A549 (cell line): ENCODE measurements around the gene SLC49A3. TPM values are rescaled to one million over a fixed set of nuclear protein-coding genes. Genes with fewer than 3 reads are reported as not detected.

Experiments used
- ATAC-seq, 2 experiments: fragments of 200-7000 bp in 1 of 2; fragments of >200 bp in 1 of 2; cut with Nextera tagmentation in 1 of 2; cut with Tn5 transposase in 1 of 2; 3 replicates each; pipeline versions ENCODE4 v1.8.0 to v1.9.1; 2018 to 2020; ENCODE audit warnings: mild to moderate bottlenecking in 1 of 2, moderate library complexity in 1 of 2
- CTCF ChIA-PET: fragments of 300-600 bp; sonication (Branson Sonifier 250); formaldehyde crosslinking; extraction: SDS; loops from one replicate; lab custom pipeline; 2021; ENCODE audit warnings: antibody characterized with exemption, inconsistent platforms; lab: Yijun Ruan, JAX
- POLR2A ChIA-PET: fragments of 350-600 bp; formaldehyde crosslinking; extraction: SDS; loops from one replicate; lab custom pipeline; 2021; ENCODE audit warnings: antibody characterized with exemption, inconsistent platforms; lab: Yijun Ruan, JAX
- DNase-seq, 2 experiments: peaks; one replicate each; pipeline versions ENCODE4 v3.0.0 to v3.0.0-alpha.2; 2011 to 2016; ENCODE audit warnings: low read depth in 1 of 2, low spot score in 1 of 2
- FAIRE-seq: peaks from 2 replicates; lab custom pipeline; 2011; peaks lifted over from hg19 to GRCh38; lab: Jason Lieb, UNC
- H3K27ac ChIP-seq, 2 experiments: fragments of >200 bp; sonication (Bioruptor Twin); formaldehyde crosslinking; 3 replicates each; pipeline ENCODE4 v1.5.1; 2016 to 2017
- H3K4me1 ChIP-seq: fragments of >200 bp; sonication (Bioruptor Twin); formaldehyde crosslinking; 3 replicates; pipeline ENCODE4 v1.6.1; 2016
- H3K4me2 ChIP-seq: fragments of >200 bp; sonication (Bioruptor Twin); formaldehyde crosslinking; 3 replicates; pipeline ENCODE4 v1.6.1; 2016
- H3K4me3 ChIP-seq: fragments of >200 bp; sonication (Bioruptor Twin); formaldehyde crosslinking; 3 replicates; pipeline ENCODE4 v1.5.1; 2016
- H3K9me3 ChIP-seq: fragments of >200 bp; sonication (Bioruptor Twin); formaldehyde crosslinking; 3 replicates; pipeline ENCODE4 v1.6.1; 2016
- CBX8 ChIP-seq: fragments of 200-600 bp; sonication (generic); IDR thresholded peaks from 2 replicates; pipeline ENCODE4 v1.6.1; 2016
- CHD2 ChIP-seq: fragments of 150-350 bp; IDR thresholded peaks from 2 replicates; pipeline ENCODE4 v1.6.1; 2014; ENCODE audit warnings: low read length; ENCODE audit not compliant: partially characterized antibody
- CHD4 ChIP-seq: fragments of 200-600 bp; sonication (generic); IDR thresholded peaks from 2 replicates; pipeline ENCODE4 v1.6.1; 2016; ENCODE audit warnings: antibody characterized with exemption, mild to moderate bottlenecking, borderline replicate concordance
- EHMT2 ChIP-seq: fragments of 200-600 bp; sonication (generic); IDR thresholded peaks from 2 replicates; pipeline ENCODE4 v1.6.1; 2016; ENCODE audit warnings: antibody characterized with exemption, low read depth, mild to moderate bottlenecking, moderate library complexity
- ESRRA ChIP-seq: fragments of 150-350 bp; IDR thresholded peaks from 2 replicates; pipeline ENCODE4 v1.6.1; 2014; ENCODE audit warnings: mild to moderate bottlenecking, low read length, borderline replicate concordance
- FOSB ChIP-seq: fragments of 250-450 bp; sonication (Bioruptor Pico); IDR thresholded peaks from 2 replicates; pipeline ENCODE4 v1.5.0; 2020; ENCODE audit warnings: mild to moderate bottlenecking, moderate library complexity
- FOSL2 ChIP-seq, 2 experiments: fragments of 450-650 bp in 1 of 2; fragments of >200 bp in 1 of 2; sonication (Bioruptor Twin) in 1 of 2; formaldehyde crosslinking; IDR thresholded peaks; 2 replicates each; pipeline versions ENCODE4 v1.5.0 to v1.6.1; 2016 to 2020; ENCODE audit warnings: mild to moderate bottlenecking in 1 of 2, moderate library complexity in 1 of 2
- FOXS1 ChIP-seq: fragments of 250-450 bp; sonication (Bioruptor Pico); IDR thresholded peaks from 2 replicates; pipeline ENCODE4 v1.5.0; 2020; ENCODE audit warnings: mild to moderate bottlenecking, moderate library complexity
- HDAC2 ChIP-seq: fragments of 200-600 bp; sonication (generic); IDR thresholded peaks from 2 replicates; pipeline ENCODE4 v1.6.1; 2016
- HOXB5 ChIP-seq: fragments of 250-450 bp; sonication (Bioruptor Pico); IDR thresholded peaks from 2 replicates; pipeline ENCODE4 v1.5.0; 2020; ENCODE audit warnings: mild to moderate bottlenecking, moderate library complexity
- JUN ChIP-seq, 2 experiments: fragments of >200 bp; sonication (Bioruptor Twin); formaldehyde crosslinking; IDR thresholded peaks; 2 replicates in 1 of 2; 3 replicates in 1 of 2; pipeline ENCODE4 v1.6.1; 2016 to 2017
- KDM1A ChIP-seq: fragments of 200-600 bp; sonication (generic); IDR thresholded peaks from 2 replicates; pipeline ENCODE4 v1.6.1; 2016; ENCODE audit warnings: low read depth, mild to moderate bottlenecking
- NPAS2 ChIP-seq: fragments of 250-450 bp; sonication (Bioruptor Pico); IDR thresholded peaks from 2 replicates; pipeline ENCODE4 v1.8.0; 2022; ENCODE audit warnings: mild to moderate bottlenecking, moderate library complexity, borderline replicate concordance
- PHF8 ChIP-seq: fragments of 200-600 bp; sonication (generic); IDR thresholded peaks from 2 replicates; pipeline ENCODE4 v1.6.1; 2016; ENCODE audit warnings: low read depth, mild to moderate bottlenecking, antibody characterized with exemption, moderate library complexity, borderline replicate concordance
- POLR2A ChIP-seq: IDR thresholded peaks from 2 replicates; pipeline ENCODE4 v1.6.1; 2012; ENCODE audit warnings: mild to moderate bottlenecking, low read length
- RAD21 ChIP-seq, 2 experiments: fragments of >200 bp in 1 of 2; sonication (Bioruptor Twin) in 1 of 2; formaldehyde crosslinking in 1 of 2; IDR thresholded peaks in 1 of 2; conservative IDR thresholded peaks in 1 of 2; 2 replicates in 1 of 2; 3 replicates in 1 of 2; pipeline ENCODE4 v1.6.1; 2012 to 2018; ENCODE audit warnings: inconsistent platforms in 1 of 2
- ZC3H11A ChIP-seq: fragments of 450-650 bp; IDR thresholded peaks from 2 replicates; pipeline ENCODE4 v1.6.1; 2014; ENCODE audit warnings: antibody characterized with exemption, mild to moderate bottlenecking
- WGBS: methylation state at CpG from one replicate; pipeline ENCODE4 v1.1.6; 2017; ENCODE audit errors: missing lambda C conversion rate; 5-methylcytosine and 5-hydroxymethylcytosine counted together
- polyA plus RNA-seq, 4 experiments: library from polyadenylated mRNA; depleted of rRNA in 3 of 4; stranded (reverse); fragments of >200 nt; fragmentation: RNase III in 1 of 4; extraction: RNeasy Plus Mini Kit Qiagen cat#74134 plus additional on column Dnase treatment in 1 of 4; gene quantifications; 2 replicates in 3 of 4; 3 replicates in 1 of 4; pipeline ENCODE4 v1.2.3, GENCODE V29; 2011 to 2017
- TF ChIP-seq, protein P1 (sequence below): fragments of >200 bp; sonication (Bioruptor Twin); formaldehyde crosslinking; IDR thresholded peaks from 3 replicates; pipeline ENCODE4 v1.5.1; 2016
- TF ChIP-seq, protein P2 (sequence below): fragments of 250-450 bp; sonication (Bioruptor Pico); IDR thresholded peaks from 2 replicates; pipeline ENCODE4 v1.5.0; 2021; ENCODE audit warnings: mild to moderate bottlenecking, moderate library complexity, borderline replicate concordance
- TF ChIP-seq, protein P3 (sequence below): fragments of 200-600 bp; sonication (generic); IDR thresholded peaks from 2 replicates; pipeline ENCODE4 v1.6.1; 2016; ENCODE audit warnings: antibody characterized with exemption, mild to moderate bottlenecking, moderate library complexity

SLC49A3 gene
- polyA plus RNA-seq, 2 of the 4 experiments (the other 2 are of a cell fraction): 0.05 to 0.12 TPM

DNA sequence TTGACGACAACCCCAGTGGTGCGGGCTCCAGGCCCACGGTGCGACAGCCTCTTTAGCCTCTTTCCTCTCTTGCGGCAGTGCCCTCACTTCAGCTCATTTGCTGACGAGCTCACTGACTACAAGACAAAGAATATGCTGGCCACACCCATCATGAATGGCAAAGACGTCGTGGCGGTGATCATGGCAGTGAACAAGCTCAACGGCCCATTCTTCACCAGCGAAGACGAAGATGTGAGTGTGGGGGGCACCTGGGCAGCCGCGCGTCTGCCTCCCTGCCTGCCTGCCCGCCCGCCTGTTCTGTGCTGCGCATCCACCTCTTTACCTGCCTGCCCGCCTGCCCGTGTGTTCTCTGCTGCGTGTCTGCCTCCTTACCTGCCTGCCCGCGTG lies 54.4 kb downstream of the SLC49A3 start:
- no peak overlapping the region for H3K4me3 ChIP-seq
- H3K27ac ChIP-seq: no peak overlapping the region
- ATAC-seq (no peak), DNase-seq (no peak), FAIRE-seq (no peak)
- ChIA-PET CTCF (no interaction called here), POLR2A (no interaction called here)
- H3K4me2 ChIP-seq: no peak overlapping the region
- 55% methylated on average over 5 of the region's 23 CpGs for WGBS
- no peaks in the 10 kb centered on the region for H3K9me3 ChIP-seq
- TF ChIP-seq HDAC2 (no peak), CBX8 (no peak), FOXS1 (CRISPR knock-in tag) (no peak), FOSB (CRISPR knock-in tag) (no peak)
- TF ChIP-seq, protein P1, sequence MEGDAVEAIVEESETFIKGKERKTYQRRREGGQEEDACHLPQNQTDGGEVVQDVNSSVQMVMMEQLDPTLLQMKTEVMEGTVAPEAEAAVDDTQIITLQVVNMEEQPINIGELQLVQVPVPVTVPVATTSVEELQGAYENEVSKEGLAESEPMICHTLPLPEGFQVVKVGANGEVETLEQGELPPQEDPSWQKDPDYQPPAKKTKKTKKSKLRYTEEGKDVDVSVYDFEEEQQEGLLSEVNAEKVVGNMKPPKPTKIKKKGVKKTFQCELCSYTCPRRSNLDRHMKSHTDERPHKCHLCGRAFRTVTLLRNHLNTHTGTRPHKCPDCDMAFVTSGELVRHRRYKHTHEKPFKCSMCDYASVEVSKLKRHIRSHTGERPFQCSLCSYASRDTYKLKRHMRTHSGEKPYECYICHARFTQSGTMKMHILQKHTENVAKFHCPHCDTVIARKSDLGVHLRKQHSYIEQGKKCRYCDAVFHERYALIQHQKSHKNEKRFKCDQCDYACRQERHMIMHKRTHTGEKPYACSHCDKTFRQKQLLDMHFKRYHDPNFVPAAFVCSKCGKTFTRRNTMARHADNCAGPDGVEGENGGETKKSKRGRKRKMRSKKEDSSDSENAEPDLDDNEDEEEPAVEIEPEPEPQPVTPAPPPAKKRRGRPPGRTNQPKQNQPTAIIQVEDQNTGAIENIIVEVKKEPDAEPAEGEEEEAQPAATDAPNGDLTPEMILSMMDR: no peak
- no peaks in the 10 kb centered on the region for H3K4me1 ChIP-seq

GRCh38 chr4:633976-634598 lies 54.9 kb downstream of the SLC49A3 start:
- ChIA-PET CTCF (no interaction called here), POLR2A (no interaction called here)
- TF ChIP-seq ZC3H11A (no peak), HOXB5 (no peak), CHD2 (no peak), CHD4 (no peak)
- H3K4me2 ChIP-seq: no peak overlapping the region
- H3K4me3 ChIP-seq: no peak overlapping the region
- H3K9me3 ChIP-seq: no peaks in the 10 kb centered on the region
- H3K4me1 ChIP-seq: no peaks in the 10 kb centered on the region
- WGBS: 33% methylated on average over 3 of the region's 15 CpGs
- ATAC-seq: no peak; a peak in 1 of 6 replicates
- no peak for DNase-seq
- FAIRE-seq: no peak
- H3K27ac ChIP-seq: no peak overlapping the region

- H3K9me3 ChIP-seq: no peaks in the 10 kb centered on the region
- CTCF ChIA-PET: no interaction called here
- H3K4me2 ChIP-seq: no peak overlapping the region
- ATAC-seq: no peak
- no peak for FAIRE-seq
- H3K4me3 ChIP-seq: no peak overlapping the region
- TF ChIP-seq FOSL2 (IDR thresholded peaks at IDR 0.05) (no peak), FOSL2 (CRISPR knock-in tag; IDR thresholded peaks at IDR 0.05) (no peak), POLR2A (no peak), JUN (IDR thresholded peaks at IDR 0.05) (no peak)
- TF ChIP-seq, protein P2, sequence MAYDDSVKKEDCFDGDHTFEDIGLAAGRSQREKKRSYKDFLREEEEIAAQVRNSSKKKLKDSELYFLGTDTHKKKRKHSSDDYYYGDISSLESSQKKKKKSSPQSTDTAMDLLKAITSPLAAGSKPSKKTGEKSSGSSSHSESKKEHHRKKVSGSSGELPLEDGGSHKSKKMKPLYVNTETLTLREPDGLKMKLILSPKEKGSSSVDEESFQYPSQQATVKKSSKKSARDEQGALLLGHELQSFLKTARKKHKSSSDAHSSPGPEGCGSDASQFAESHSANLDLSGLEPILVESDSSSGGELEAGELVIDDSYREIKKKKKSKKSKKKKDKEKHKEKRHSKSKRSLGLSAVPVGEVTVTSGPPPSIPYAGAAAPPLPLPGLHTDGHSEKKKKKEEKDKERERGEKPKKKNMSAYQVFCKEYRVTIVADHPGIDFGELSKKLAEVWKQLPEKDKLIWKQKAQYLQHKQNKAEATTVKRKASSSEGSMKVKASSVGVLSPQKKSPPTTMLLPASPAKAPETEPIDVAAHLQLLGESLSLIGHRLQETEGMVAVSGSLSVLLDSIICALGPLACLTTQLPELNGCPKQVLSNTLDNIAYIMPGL (CRISPR knock-in tag): no peak
- TF ChIP-seq, protein P1: no peak
- TF ChIP-seq, all 56 proteins: peak for 0
- Histone ChIP-seq H3K27ac (no peak overlapping the region), H3K4me1 (no peaks in the 10 kb centered on the region)
- 19% methylated on average over 4 of the region's 9 CpGs for WGBS
- no peak for DNase-seq
- POLR2A ChIA-PET: no interaction called here
Observed at GRCh38 chr4:633406-633805, 55.5 kb downstream of the SLC49A3 start.

GRCh38 chr4:632926-633325 lies 56.0 kb downstream of the SLC49A3 start:
- DNase-seq (no peak), FAIRE-seq (no peak), ATAC-seq (no peak)
- CTCF ChIA-PET: no interaction called here
- Histone ChIP-seq H3K9me3 (no peaks in the 10 kb centered on the region), H3K4me1 (no peaks in the 10 kb centered on the region), H3K4me2 (no peak overlapping the region), H3K4me3 (no peak overlapping the region), H3K27ac (no peak overlapping the region)
- 10% methylated on average over 4 of the region's 6 CpGs for WGBS
- POLR2A ChIA-PET: no interaction called here
- TF ChIP-seq PHF8 (no peak), ESRRA (no peak), FOXS1 (CRISPR knock-in tag) (no peak), EHMT2 (no peak), KDM1A (no peak), RAD21 (conservative IDR thresholded peaks at IDR 0.05 in 1 of 2, IDR thresholded peaks at IDR 0.05 in 1 of 2) (no peak), FOSB (CRISPR knock-in tag) (no peak), NPAS2 (CRISPR knock-in tag) (no peak)
- TF ChIP-seq, protein P3, sequence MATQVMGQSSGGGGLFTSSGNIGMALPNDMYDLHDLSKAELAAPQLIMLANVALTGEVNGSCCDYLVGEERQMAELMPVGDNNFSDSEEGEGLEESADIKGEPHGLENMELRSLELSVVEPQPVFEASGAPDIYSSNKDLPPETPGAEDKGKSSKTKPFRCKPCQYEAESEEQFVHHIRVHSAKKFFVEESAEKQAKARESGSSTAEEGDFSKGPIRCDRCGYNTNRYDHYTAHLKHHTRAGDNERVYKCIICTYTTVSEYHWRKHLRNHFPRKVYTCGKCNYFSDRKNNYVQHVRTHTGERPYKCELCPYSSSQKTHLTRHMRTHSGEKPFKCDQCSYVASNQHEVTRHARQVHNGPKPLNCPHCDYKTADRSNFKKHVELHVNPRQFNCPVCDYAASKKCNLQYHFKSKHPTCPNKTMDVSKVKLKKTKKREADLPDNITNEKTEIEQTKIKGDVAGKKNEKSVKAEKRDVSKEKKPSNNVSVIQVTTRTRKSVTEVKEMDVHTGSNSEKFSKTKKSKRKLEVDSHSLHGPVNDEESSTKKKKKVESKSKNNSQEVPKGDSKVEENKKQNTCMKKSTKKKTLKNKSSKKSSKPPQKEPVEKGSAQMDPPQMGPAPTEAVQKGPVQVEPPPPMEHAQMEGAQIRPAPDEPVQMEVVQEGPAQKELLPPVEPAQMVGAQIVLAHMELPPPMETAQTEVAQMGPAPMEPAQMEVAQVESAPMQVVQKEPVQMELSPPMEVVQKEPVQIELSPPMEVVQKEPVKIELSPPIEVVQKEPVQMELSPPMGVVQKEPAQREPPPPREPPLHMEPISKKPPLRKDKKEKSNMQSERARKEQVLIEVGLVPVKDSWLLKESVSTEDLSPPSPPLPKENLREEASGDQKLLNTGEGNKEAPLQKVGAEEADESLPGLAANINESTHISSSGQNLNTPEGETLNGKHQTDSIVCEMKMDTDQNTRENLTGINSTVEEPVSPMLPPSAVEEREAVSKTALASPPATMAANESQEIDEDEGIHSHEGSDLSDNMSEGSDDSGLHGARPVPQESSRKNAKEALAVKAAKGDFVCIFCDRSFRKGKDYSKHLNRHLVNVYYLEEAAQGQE: no peak
